Karpas-422 (cell line): ENCODE measurements around the gene SEMA3F. TPM values are rescaled to one million over a fixed set of nuclear protein-coding genes. Genes with fewer than 3 reads are reported as not detected.

Experiments used
- DNase-seq: peaks from one replicate; pipeline ENCODE4 v3.0.0-alpha.2; 2015
- H2AFZ ChIP-seq: fragments of 200-600 bp; sonication (generic); 2 replicates; pipeline ENCODE4 v1.6.1; 2014; ENCODE audit warnings: antibody characterized with exemption, low read length, mixed read lengths
- H3K27ac ChIP-seq: fragments of 200-600 bp; sonication (generic); 2 replicates; pipeline ENCODE4 v1.5.1; 2014; ENCODE audit warnings: mild to moderate bottlenecking, low read length, moderate library complexity
- H3K27me3 ChIP-seq: fragments of 200-600 bp; sonication (generic); 2 replicates; pipeline ENCODE4 v1.6.1; 2014; ENCODE audit warnings: low read length, mixed read lengths
- H3K36me3 ChIP-seq: fragments of 200-600 bp; sonication (generic); 2 replicates; pipeline ENCODE4 v1.6.1; 2014; ENCODE audit warnings: low read length, mixed read lengths; ENCODE audit not compliant: insufficient read depth
- H3K4me1 ChIP-seq: fragments of 200-600 bp; sonication (generic); 2 replicates; pipeline ENCODE4 v1.6.1; 2014; ENCODE audit warnings: mild to moderate bottlenecking, low read length, mixed read lengths
- H3K4me2 ChIP-seq: fragments of 200-600 bp; sonication (generic); 2 replicates; pipeline ENCODE4 v1.6.1; 2014; ENCODE audit warnings: low read length, low read depth, mild to moderate bottlenecking; ENCODE audit not compliant: poor library complexity, severe bottlenecking
- H3K4me3 ChIP-seq: fragments of 200-600 bp; sonication (generic); 2 replicates; pipeline ENCODE4 v1.5.1; 2014; ENCODE audit warnings: mild to moderate bottlenecking, antibody characterized with exemption, low read length, mixed read lengths
- H3K79me2 ChIP-seq: fragments of 200-600 bp; sonication (generic); 2 replicates; pipeline ENCODE4 v1.6.1; 2014; ENCODE audit warnings: mild to moderate bottlenecking, low read length, mixed read lengths
- H3K9ac ChIP-seq: fragments of 200-600 bp; sonication (generic); 2 replicates; pipeline ENCODE4 v1.6.0; 2014; ENCODE audit warnings: low read length
- H3K9me2 ChIP-seq: fragments of 200-600 bp; sonication (generic), shearing (Covaris generic); replicated peaks from 2 replicates; pipeline ENCODE4 v1.6.0; 2014; ENCODE audit warnings: mild to moderate bottlenecking, low read length, moderate library complexity; ENCODE audit not compliant: insufficient read depth
- H3K9me3 ChIP-seq: fragments of 300-700, 200-600 bp; sonication (generic); 2 replicates; pipeline ENCODE4 v1.6.1; 2014; ENCODE audit warnings: low read length, mixed read lengths
- H4K20me1 ChIP-seq: fragments of 200-600 bp; sonication (generic); 2 replicates; pipeline ENCODE4 v1.6.1; 2014; ENCODE audit warnings: mild to moderate bottlenecking, antibody characterized with exemption, low read length, low read depth; ENCODE audit not compliant: insufficient read depth
- total RNA-seq: library from RNA; depleted of rRNA; stranded (reverse); fragments of >200 nt; shearing (Covaris generic); gene quantifications from 2 replicates; pipeline ENCODE4 v1.2.3, GENCODE V29; 2014; ENCODE audit warnings: low replicate concordance

Gene SEMA3F
- total RNA-seq, 1 experiment from 2014 or later: not detected

- Histone ChIP-seq H4K20me1 (no peaks in the 10 kb centered on the region), H3K9ac (no peak overlapping the region)
Measured at GRCh38 chr3:50173685-50174516, 18.8 kb downstream of the SEMA3F start.

GRCh38 chr3:50174517-50174895 lies 19.4 kb downstream of the SEMA3F start:
- H3K79me2 ChIP-seq: no peaks in the 10 kb centered on the region
- H3K4me2 ChIP-seq: no peak overlapping the region
- no peak overlapping the region for H3K4me3 ChIP-seq
- no peak overlapping the region for H3K27ac ChIP-seq
- H3K9ac ChIP-seq: no peak overlapping the region
- no peaks in the 10 kb centered on the region for H3K9me2 ChIP-seq
- H2AFZ ChIP-seq: no peak overlapping the region
- H3K4me1 ChIP-seq: peaks cover 3% of the 10 kb centered on the region; the same call in 1 of the 2 replicates
- no peaks in the 10 kb centered on the region for H3K36me3 ChIP-seq
- H3K9me3 ChIP-seq: no peaks in the 10 kb centered on the region
- no peak for DNase-seq
- H3K27me3 ChIP-seq: no peaks in the 10 kb centered on the region
- H4K20me1 ChIP-seq: no peaks in the 10 kb centered on the region

More at GRCh38 chr3:50173685-50174516, 18.8 kb downstream of the SEMA3F start:
- Histone ChIP-seq H3K9me2 (no peaks in the 10 kb centered on the region), H3K36me3 (no peaks in the 10 kb centered on the region), H3K4me3 (no peak overlapping the region), H3K27me3 (no peaks in the 10 kb centered on the region), H3K79me2 (no peaks in the 10 kb centered on the region), H2AFZ (peak overlapping the region; percentile 75), H3K4me2 (no peak overlapping the region), H3K9me3 (no peaks in the 10 kb centered on the region), H3K27ac (no peak overlapping the region), H3K4me1 (peaks cover 3% of the 10 kb centered on the region; the same call in 1 of the 2 replicates)
- DNase-seq: peak; percentile 63

- no peak overlapping the region for H2AFZ ChIP-seq
- H3K36me3 ChIP-seq: no peaks in the 10 kb centered on the region
- H3K9ac ChIP-seq: no peak overlapping the region
Measured at GRCh38 chr3:50174947-50175524, 19.9 kb downstream of the SEMA3F start.

GRCh38 chr3:50177346-50177745 lies 22.2 kb downstream of the SEMA3F start:
- Histone ChIP-seq H2AFZ (no peak overlapping the region), H3K79me2 (no peaks in the 10 kb centered on the region), H3K9me2 (no peaks in the 10 kb centered on the region), H3K36me3 (no peaks in the 10 kb centered on the region), H3K9me3 (no peaks in the 10 kb centered on the region), H3K27ac (no peak overlapping the region), H3K27me3 (no peaks in the 10 kb centered on the region), H3K9ac (no peak overlapping the region), H3K4me3 (no peak overlapping the region), H4K20me1 (no peaks in the 10 kb centered on the region), H3K4me2 (no peak overlapping the region), H3K4me1 (peaks cover 3% of the 10 kb centered on the region; the same call in 1 of the 2 replicates)
- no peak for DNase-seq

More at GRCh38 chr3:50174947-50175524, 19.9 kb downstream of the SEMA3F start:
- no peak overlapping the region for H3K4me2 ChIP-seq
- H3K27me3 ChIP-seq: no peaks in the 10 kb centered on the region
- H4K20me1 ChIP-seq: no peaks in the 10 kb centered on the region
- H3K79me2 ChIP-seq: no peaks in the 10 kb centered on the region
- peaks cover 3% of the 10 kb centered on the region; the same call in 1 of the 2 replicates for H3K4me1 ChIP-seq
- H3K9me2 ChIP-seq: no peaks in the 10 kb centered on the region
- no peak overlapping the region for H3K4me3 ChIP-seq
- no peaks in the 10 kb centered on the region for H3K9me3 ChIP-seq
- no peak overlapping the region for H3K27ac ChIP-seq
- DNase-seq: no peak

- no peaks in the 10 kb centered on the region for H3K27me3 ChIP-seq
- no peaks in the 10 kb centered on the region for H3K9me3 ChIP-seq
- no peak overlapping the region for H2AFZ ChIP-seq
- H3K4me1 ChIP-seq: no peaks in the 10 kb centered on the region
- no peaks in the 10 kb centered on the region for H3K79me2 ChIP-seq
- no peak overlapping the region for H3K27ac ChIP-seq
- no peaks in the 10 kb centered on the region for H4K20me1 ChIP-seq
- no peak for DNase-seq
- no peaks in the 10 kb centered on the region for H3K9me2 ChIP-seq
- no peaks in the 10 kb centered on the region for H3K36me3 ChIP-seq
- no peak overlapping the region for H3K4me2 ChIP-seq
- no peak overlapping the region for H3K9ac ChIP-seq
- H3K4me3 ChIP-seq: no peak overlapping the region
Measured at GRCh38 chr3:50179710-50180109, 24.6 kb downstream of the SEMA3F start.

- H3K27me3 ChIP-seq: no peaks in the 10 kb centered on the region
- no peaks in the 10 kb centered on the region for H3K9me3 ChIP-seq
- no peak for DNase-seq
- no peaks in the 10 kb centered on the region for H3K4me1 ChIP-seq
- H3K79me2 ChIP-seq: no peaks in the 10 kb centered on the region
- no peak overlapping the region for H2AFZ ChIP-seq
- no peaks in the 10 kb centered on the region for H3K9me2 ChIP-seq
- no peak overlapping the region for H3K27ac ChIP-seq
- H3K4me3 ChIP-seq: no peak overlapping the region
- H4K20me1 ChIP-seq: no peaks in the 10 kb centered on the region
- H3K9ac ChIP-seq: no peak overlapping the region
- H3K4me2 ChIP-seq: no peak overlapping the region
- no peaks in the 10 kb centered on the region for H3K36me3 ChIP-seq
Measured at GRCh38 chr3:50181985-50182384, 26.9 kb downstream of the SEMA3F start.

- Histone ChIP-seq H4K20me1 (no peaks in the 10 kb centered on the region), H3K36me3 (no peaks in the 10 kb centered on the region), H3K9me3 (no peaks in the 10 kb centered on the region), H3K4me1 (no peaks in the 10 kb centered on the region), H3K4me2 (no peak overlapping the region), H3K9ac (no peak overlapping the region), H3K9me2 (no peaks in the 10 kb centered on the region), H3K27me3 (no peaks in the 10 kb centered on the region), H2AFZ (no peak overlapping the region), H3K79me2 (no peaks in the 10 kb centered on the region), H3K27ac (no peak overlapping the region), H3K4me3 (no peak overlapping the region)
- no peak for DNase-seq
Measured at GRCh38 chr3:50182533-50183099, 27.5 kb downstream of the SEMA3F start.

- Histone ChIP-seq H2AFZ (no peak overlapping the region), H3K27ac (no peak overlapping the region), H4K20me1 (no peaks in the 10 kb centered on the region), H3K27me3 (no peaks in the 10 kb centered on the region), H3K4me1 (no peaks in the 10 kb centered on the region), H3K36me3 (no peaks in the 10 kb centered on the region), H3K79me2 (no peaks in the 10 kb centered on the region), H3K9ac (no peak overlapping the region), H3K9me2 (no peaks in the 10 kb centered on the region), H3K9me3 (no peaks in the 10 kb centered on the region), H3K4me3 (no peak overlapping the region), H3K4me2 (no peak overlapping the region)
- DNase-seq: no peak
Measured at GRCh38 chr3:50183755-50184154, 28.6 kb downstream of the SEMA3F start.
